NCI-H1417 (cell line): ENCODE data around the gene KCTD8.
A peak's percentile ranks its signal among the peaks of the same experiment; 100 is the strongest.
"Not testable (repeated sequence)": the region's sequence is repeated elsewhere in the genome, so short reads cannot be mapped to it uniquely, and the experiment has no call there.

Experiments
- DNase-seq, 3 experiments: peaks; one replicate each; lab custom pipeline; 2025; lab: John Stamatoyannopoulos, UW

Gene KCTD8

GRCh38 chr4:44326741-44327140, 121.9 kb downstream of the KCTD8 start:
- no peak for DNase-seq

DNA sequence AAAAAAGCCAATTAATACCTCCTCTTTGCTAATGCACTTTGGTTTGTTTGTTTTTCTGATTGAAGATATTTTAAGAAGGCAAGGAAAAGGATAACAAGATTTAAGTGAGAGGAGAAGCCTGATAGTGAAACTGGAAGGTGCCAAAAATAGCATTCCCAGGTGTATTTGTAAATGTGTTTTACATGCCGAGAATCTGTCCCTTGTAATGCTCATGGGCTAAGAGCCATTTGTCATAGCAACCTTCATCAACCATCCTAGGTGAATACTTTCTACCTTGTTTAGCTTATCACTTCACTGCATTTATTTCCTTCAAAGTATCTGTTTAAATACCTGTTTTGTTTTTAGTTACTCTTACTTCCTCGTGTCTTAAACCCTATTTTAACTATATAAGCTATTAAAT, 127.8 kb downstream of the KCTD8 start:
- peak in 2 of 3 experiments; percentile 4 to 72 for DNase-seq

- DNase-seq: peak in 2 of 3 experiments; percentile 11 to 47
Observed at GRCh38 chr4:44319129-44319528, 129.5 kb downstream of the KCTD8 start.

- DNase-seq: no peak
Observed at GRCh38 chr4:44313702-44314101, 134.9 kb downstream of the KCTD8 start.

DNA sequence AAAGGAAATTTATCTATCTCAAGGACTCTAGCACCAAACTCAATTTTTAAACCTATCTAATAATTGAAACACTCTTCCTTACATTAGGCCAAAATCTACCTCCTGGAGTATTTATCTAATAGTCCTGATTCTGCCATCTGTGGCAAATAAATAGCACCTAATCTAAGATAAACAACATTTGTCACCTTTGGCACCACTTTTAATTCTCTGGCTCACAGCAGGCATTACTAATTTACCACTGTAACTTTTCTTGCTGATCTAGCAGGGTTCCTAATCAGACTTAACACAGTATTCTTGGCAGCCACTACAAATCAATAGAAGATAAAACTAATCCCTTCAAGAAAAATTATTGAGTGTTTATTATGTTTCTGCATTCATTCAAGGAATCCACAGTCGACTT, 161.1 kb downstream of the KCTD8 start:
- DNase-seq: no peak

DNA sequence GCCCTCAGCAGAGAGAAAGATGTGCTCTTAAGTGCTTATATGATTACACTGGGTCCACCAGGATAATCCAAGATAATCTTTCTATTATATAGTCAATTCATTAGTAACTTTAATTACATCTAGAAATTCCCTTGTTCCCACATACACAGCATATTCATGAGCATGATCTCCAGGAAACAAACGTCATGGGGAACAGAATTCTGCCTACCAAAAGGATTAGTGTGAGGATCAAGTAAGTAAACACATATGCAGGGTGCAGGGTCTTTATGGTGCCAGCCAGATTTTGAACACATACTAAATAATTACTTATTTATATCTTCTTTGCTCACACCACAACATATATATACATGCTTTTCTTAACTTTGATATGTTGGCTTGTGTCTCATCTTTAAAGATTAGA, 169.1 kb downstream of the KCTD8 start:
- no peak for DNase-seq

GRCh38 chr4:44279066-44279465, 169.5 kb downstream of the KCTD8 start:
- no peak for DNase-seq

- peak in 1 of 3 experiments; percentile 16 for DNase-seq
Observed at GRCh38 chr4:44257461-44257860, 191.1 kb downstream of the KCTD8 start.

DNA sequence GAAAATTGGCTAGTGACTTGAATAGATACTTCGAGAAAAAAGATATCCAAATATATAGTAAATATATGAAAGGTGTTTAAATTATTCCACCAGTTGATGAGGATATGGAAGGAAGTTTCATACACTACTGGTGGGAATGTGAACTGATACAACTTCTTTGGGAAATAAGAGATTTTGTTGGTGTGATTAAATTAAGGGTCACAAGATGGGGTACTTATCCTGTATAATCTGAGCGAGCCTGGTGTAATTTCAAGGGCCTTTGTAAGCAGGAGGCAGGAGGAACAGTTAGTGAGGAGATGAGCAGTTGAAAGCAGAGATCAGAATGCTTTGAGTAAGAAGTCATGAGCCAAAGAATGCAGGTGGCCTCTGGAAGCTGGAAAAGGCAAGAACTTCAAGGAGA, 192.2 kb downstream of the KCTD8 start:
- peak in 1 of 3 experiments; percentile 45 for DNase-seq

DNA sequence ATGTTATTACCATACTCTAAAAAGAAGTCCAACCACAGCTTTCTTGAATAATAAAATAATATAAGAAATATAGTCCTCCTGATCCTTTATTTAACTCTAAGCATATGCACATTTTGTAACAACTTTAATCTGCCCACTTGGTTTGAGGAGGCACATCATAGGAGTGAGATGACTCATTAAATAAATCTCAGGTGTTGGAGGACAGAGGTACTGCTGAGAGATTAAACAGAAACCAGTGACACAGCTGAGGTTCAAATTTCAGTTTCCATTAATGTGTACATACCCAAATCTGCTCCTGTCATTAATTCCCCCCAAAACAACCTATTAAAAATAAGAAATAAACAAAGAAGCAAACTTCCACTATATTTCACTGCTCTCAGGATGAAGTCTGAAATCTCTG, 211.0 kb downstream of the KCTD8 start:
- DNase-seq: peak in 1 of 3 experiments; percentile 11

GRCh38 chr4:44235897-44236296, 212.7 kb downstream of the KCTD8 start:
- no peak for DNase-seq

DNA sequence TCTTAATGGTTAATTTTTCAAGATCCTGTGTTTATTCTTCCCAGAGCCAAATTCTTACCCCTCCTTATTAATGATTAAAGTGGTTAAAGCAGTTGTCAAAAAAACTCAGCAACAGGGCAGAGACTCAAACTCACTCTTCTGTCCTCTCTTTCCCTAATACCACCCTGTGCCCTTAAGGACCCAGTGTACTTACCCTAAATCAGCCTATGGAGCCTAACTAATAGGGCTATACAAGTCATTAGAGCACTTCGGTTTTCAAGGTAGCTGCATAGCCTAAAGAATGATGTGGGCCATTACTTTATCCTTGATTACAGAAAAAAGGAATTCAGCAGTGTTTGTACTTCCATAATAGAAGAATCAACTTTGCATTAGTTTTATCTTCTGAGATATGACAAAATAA, 216.3 kb downstream of the KCTD8 start:
- DNase-seq: no peak

DNA sequence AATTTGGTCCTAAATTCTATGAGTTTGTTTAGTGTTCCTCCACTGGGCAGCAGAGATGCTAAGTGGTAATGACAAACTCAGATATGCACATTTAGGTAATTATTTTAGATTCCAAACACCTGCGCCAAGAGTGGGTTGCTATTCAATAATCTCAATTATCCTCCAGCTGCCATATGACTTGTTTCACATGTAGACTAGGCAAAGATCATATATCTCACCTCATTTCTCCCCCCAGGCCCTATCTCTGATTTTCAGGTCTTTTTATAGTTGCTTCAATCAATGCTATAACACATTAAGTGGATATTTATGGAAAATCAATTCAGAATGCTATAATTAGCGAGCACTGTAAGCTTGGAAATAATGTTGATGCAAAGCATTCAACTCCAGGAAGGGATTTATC, 217.6 kb downstream of the KCTD8 start:
- peak in 2 of 3 experiments; percentile 55 to 86 for DNase-seq

DNA sequence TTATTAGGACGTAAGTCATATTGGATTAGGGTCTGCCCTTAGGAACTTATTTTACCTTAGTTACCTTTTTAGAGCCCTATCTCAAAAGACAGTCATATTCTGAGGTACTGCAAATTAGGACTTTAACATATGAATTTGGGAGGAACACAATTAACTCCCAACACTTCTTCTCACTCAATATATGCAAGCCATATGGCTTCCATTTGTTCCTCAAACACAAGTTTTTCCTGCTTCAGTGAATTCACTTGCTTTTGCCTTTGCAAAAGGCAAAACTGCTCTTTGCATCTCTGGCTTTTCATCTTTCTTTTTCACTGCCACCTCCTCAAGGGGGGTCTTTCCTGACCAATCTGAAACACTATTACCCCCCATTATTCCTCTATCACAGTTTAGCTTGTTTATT, 220.3 kb downstream of the KCTD8 start:
- DNase-seq: no peak

- no peak for DNase-seq
Observed at GRCh38 chr4:44221407-44221806, 227.2 kb downstream of the KCTD8 start.

- peak in 1 of 3 experiments; percentile 7 for DNase-seq
Observed at GRCh38 chr4:44210750-44211149, 237.9 kb downstream of the KCTD8 start.

- no peak for DNase-seq
Observed at GRCh38 chr4:44196796-44197195, 251.8 kb downstream of the KCTD8 start.

GRCh38 chr4:44194365-44194764, 254.2 kb downstream of the KCTD8 start:
- DNase-seq: no peak

DNA sequence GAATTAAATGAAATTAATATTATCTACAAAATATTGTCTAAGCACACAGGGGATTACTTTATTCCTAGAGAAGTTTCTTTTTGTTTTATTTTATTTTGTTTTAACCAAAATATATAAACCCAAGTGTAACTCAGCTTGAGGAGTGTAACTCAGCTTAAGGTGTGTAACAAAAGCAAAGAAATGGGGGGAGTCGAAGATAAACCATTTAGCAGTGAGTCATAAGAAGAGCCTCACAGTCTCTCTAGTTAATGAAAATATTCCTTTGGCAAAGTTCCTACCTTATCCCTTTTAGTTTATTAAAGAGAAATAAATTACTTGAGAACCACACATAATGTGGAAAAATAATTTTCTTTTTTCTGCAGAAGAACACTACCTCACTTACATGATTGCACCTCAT, 261.8 kb downstream of the KCTD8 start:
- no peak for DNase-seq

DNA sequence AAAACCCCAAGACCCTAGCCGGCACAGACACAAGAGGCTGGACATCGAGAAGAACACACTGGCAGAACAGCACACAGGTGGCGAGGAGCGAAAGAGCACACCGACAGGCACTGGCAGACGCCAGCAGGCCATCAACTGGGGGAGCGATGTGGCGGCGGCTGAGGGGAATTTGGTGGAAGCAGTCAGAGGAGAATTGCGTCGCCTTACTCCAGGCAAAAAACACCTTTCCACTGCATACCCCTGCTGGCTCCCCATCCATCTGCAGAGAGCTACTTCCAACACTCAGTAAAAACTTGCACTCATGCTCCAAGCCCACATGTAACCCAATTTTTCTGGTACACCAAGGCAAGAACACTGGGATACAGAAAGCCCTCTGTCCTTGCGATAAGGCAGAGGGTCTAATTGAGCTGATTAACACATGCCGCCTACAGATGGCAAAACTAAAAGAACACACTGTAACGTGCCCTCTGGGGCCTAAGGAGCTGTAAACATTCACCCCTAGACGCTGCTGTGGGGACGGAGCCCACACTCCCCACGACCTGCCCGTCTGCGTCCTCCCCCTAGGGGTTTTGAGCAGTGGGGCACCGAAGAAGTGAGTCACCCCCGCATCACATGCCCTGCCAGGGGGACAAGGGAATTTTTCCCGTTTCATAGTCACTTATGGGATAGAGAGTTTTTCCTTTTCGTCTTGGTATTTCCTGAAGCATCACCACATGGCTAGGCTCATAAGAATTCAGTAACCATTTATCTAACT, 262.3 kb downstream of the KCTD8 start:
- no peak for DNase-seq

- not testable (repeated sequence) for DNase-seq
Observed at GRCh38 chr4:44181491-44182349, 266.9 kb downstream of the KCTD8 start.

DNA sequence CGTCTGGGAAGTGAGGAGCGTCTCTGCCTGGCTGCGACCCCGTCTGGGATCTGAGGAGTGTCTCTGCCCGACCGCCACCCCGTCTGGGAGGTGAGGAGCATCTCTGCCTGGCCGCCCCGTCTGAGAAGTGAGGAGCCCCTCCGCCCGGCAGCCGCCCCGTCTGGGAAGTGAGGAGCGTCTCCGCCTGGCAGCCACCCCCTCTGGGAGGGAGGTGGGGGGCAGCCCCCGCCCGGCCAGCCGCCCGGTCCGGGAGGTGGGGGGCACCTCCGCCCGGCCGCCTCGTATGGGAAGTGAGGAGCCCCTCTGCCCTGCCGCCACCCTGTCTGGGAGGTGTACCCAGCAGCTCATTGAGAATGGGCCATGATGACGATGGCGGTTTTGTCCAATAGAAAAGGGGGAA, 280.8 kb downstream of the KCTD8 start:
- not testable (repeated sequence) for DNase-seq

GRCh38 chr4:44165938-44166337, 282.7 kb downstream of the KCTD8 start:
- DNase-seq: no peak
